ENCODE measurements around the gene TPSG1.
A peak's percentile ranks its signal among the peaks of the same experiment; 100 is the strongest.
"Not testable (repeated sequence)": the region's sequence is repeated elsewhere in the genome, so short reads cannot be mapped to it uniquely, and the experiment has no call there.

Gene TPSG1

GRCh38 chr16:1193143-1193824 lies 31.8 kb downstream of the TPSG1 start:
- H3K4me3 ChIP-seq (ENCODE audit: low read length in 2 of 2), result no peak overlapping the region
- peak overlapping the region in 1 of 2 donors; percentile 6 for H3K9ac ChIP-seq (ENCODE audit: low read length in 2 of 2)
- peaks cover 2 to 3% of the 10 kb centered on the region in 2 donors for H3K36me3 ChIP-seq (ENCODE audit: control insufficient read depth in 2 of 2, insufficient read depth in 2 of 2, low read length in 2 of 2)
- H3K4me1 ChIP-seq (ENCODE audit: control insufficient read depth, insufficient read depth, low read length), result peaks cover 34% of the 10 kb centered on the region
- no peaks in the 10 kb centered on the region for H3K9me3 ChIP-seq (ENCODE audit: control insufficient read depth in 2 of 2, low read length in 2 of 2)
- no peaks in the 10 kb centered on the region for H3K27me3 ChIP-seq (ENCODE audit: control insufficient read depth in 1 of 2, insufficient read depth in 2 of 2, low read length in 2 of 2)
- peak overlapping the region; percentile 85 for H3K27ac ChIP-seq (ENCODE audit: low read length)

DNA sequence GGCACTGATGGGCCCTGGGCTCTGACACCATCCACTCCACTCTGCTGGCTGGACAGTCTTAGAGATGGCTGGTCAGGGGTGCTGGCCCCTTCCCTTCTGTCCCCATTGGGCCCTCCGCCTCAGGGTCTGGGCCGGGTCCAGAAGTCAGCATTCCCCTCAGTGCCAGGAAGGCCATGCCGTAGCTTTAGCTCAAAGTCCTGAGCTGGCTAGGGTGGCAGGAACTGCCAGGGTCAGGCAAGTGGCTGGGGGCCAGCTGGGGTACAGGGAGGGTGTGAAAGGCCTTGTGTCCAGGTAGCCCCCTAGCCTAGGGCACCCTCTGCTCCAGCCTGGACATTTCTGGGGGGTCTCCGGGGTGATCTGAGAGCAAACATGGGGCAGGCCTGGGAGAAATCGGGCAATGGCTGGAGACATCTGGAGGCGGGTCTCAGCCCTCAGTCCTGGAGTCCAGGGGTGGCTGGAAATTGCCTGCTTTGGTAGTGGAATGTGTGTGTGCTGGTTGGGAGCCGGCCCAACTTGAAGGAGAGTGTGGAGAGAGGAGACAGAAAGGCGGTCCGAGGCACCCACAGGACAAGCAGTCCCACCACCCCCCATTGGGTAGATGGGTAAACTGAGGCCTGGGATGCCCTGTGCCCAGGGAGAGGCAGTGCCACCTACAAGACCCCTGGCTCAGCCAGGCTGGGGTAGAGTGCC lies 32.5 kb downstream of the TPSG1 start:
- no peak overlapping the region for H3K4me3 ChIP-seq (ENCODE audit: low read length in 2 of 2)
- H3K4me1 ChIP-seq (ENCODE audit: control insufficient read depth, insufficient read depth, low read length), result peaks cover 34% of the 10 kb centered on the region
- peaks cover 2 to 3% of the 10 kb centered on the region in 2 donors for H3K36me3 ChIP-seq (ENCODE audit: control insufficient read depth in 2 of 2, insufficient read depth in 2 of 2, low read length in 2 of 2)
- peak overlapping the region; percentile 15 to 21 for H3K9ac ChIP-seq (ENCODE audit: low read length in 2 of 2)
- H3K9me3 ChIP-seq (ENCODE audit: control insufficient read depth in 2 of 2, low read length in 2 of 2), result no peaks in the 10 kb centered on the region
- no peaks in the 10 kb centered on the region for H3K27me3 ChIP-seq (ENCODE audit: control insufficient read depth in 1 of 2, insufficient read depth in 2 of 2, low read length in 2 of 2)
- peak overlapping the region; percentile 85 for H3K27ac ChIP-seq (ENCODE audit: low read length)

- not testable (repeated sequence) for H3K27me3 ChIP-seq (ENCODE audit: control insufficient read depth in 1 of 2, insufficient read depth in 2 of 2, low read length in 2 of 2)
Measured at GRCh38 chr16:1190789-1191188, 34.3 kb downstream of the TPSG1 start.

GRCh38 chr16:1189455-1189854 lies 35.6 kb downstream of the TPSG1 start:
- Histone ChIP-seq H3K9ac (ENCODE audit: low read length in 2 of 2) (no peak overlapping the region), H3K27ac (ENCODE audit: low read length) (no peak overlapping the region), H3K4me1 (ENCODE audit: control insufficient read depth, insufficient read depth, low read length) (peaks cover 31% of the 10 kb centered on the region), H3K36me3 (ENCODE audit: control insufficient read depth in 2 of 2, insufficient read depth in 2 of 2, low read length in 2 of 2) (peaks cover 0 to 6% of the 10 kb centered on the region in 2 donors), H3K27me3 (ENCODE audit: control insufficient read depth in 1 of 2, insufficient read depth in 2 of 2, low read length in 2 of 2) (no peaks in the 10 kb centered on the region), H3K4me3 (ENCODE audit: low read length in 2 of 2) (no peak overlapping the region), H3K9me3 (ENCODE audit: control insufficient read depth in 2 of 2, low read length in 2 of 2) (no peaks in the 10 kb centered on the region)

More at GRCh38 chr16:1190789-1191188, 34.3 kb downstream of the TPSG1 start:
- H3K36me3 ChIP-seq (ENCODE audit: control insufficient read depth in 2 of 2, insufficient read depth in 2 of 2, low read length in 2 of 2); H3K4me3 ChIP-seq (ENCODE audit: low read length in 2 of 2); H3K9ac ChIP-seq (ENCODE audit: low read length in 2 of 2); H3K9me3 ChIP-seq (ENCODE audit: control insufficient read depth in 2 of 2, low read length in 2 of 2); H3K27ac ChIP-seq (ENCODE audit: low read length): not testable (repeated sequence)
- peaks cover 30% of the 10 kb centered on the region for H3K4me1 ChIP-seq (ENCODE audit: control insufficient read depth, insufficient read depth, low read length)

DNA sequence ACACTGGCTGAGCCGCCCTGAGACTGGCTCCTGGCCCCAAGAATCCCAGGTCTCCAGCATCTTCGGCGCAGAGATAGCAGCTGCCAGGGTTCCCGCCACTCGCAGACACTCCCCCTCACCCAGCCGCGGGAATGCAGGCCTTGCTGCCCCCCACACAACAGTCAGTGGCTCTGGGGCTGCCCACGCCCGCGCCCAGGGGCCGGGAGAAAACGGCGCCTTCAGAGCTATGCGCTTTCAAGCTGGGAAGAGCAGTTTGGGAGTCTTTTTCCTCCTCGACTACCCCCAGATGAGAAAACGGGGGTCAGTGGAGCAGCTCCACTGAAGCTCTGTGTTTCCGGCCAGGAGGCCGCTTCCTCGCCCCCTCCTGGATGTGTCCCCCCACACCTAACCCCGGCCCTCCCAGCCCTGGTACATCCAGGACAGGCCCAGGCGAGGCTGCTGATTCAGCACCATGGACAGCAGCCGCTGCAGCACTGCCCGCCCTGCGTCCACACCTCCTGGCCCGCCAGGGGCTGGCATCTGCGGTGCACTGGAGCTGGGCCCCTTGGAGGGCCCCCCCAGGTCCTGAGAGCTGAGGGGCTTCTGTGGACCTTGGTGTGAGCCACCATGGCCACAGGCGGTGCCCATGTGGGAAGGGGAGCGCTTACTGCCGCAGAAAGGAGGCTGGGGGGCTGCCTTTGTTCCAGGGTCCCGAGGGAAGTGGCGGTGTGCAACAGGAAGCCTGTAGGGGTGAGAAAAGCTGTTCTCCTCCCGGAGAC lies 36.5 kb downstream of the TPSG1 start:
- H3K27ac ChIP-seq (ENCODE audit: low read length), result no peak overlapping the region
- H3K9me3 ChIP-seq (ENCODE audit: control insufficient read depth in 2 of 2, low read length in 2 of 2), result no peaks in the 10 kb centered on the region
- H3K4me1 ChIP-seq (ENCODE audit: control insufficient read depth, insufficient read depth, low read length), result peaks cover 31% of the 10 kb centered on the region
- H3K4me3 ChIP-seq (ENCODE audit: low read length in 2 of 2), result no peak overlapping the region
- no peaks in the 10 kb centered on the region for H3K27me3 ChIP-seq (ENCODE audit: control insufficient read depth in 1 of 2, insufficient read depth in 2 of 2, low read length in 2 of 2)
- H3K36me3 ChIP-seq (ENCODE audit: control insufficient read depth in 2 of 2, insufficient read depth in 2 of 2, low read length in 2 of 2), result peaks cover 0 to 6% of the 10 kb centered on the region in 2 donors
- H3K9ac ChIP-seq (ENCODE audit: low read length in 2 of 2), result no peak overlapping the region

GRCh38 chr16:1185460-1186207 lies 39.4 kb downstream of the TPSG1 start:
- peaks cover 42% of the 10 kb centered on the region for H3K4me1 ChIP-seq (ENCODE audit: control insufficient read depth, insufficient read depth, low read length)
- peak overlapping the region; percentile 96 for H3K27ac ChIP-seq (ENCODE audit: low read length)
- H3K36me3 ChIP-seq (ENCODE audit: control insufficient read depth in 2 of 2, insufficient read depth in 2 of 2, low read length in 2 of 2); H3K27me3 ChIP-seq (ENCODE audit: control insufficient read depth in 1 of 2, insufficient read depth in 2 of 2, low read length in 2 of 2); H3K9ac ChIP-seq (ENCODE audit: low read length in 2 of 2); H3K4me3 ChIP-seq (ENCODE audit: low read length in 2 of 2); H3K9me3 ChIP-seq (ENCODE audit: control insufficient read depth in 2 of 2, low read length in 2 of 2): not testable (repeated sequence)

DNA sequence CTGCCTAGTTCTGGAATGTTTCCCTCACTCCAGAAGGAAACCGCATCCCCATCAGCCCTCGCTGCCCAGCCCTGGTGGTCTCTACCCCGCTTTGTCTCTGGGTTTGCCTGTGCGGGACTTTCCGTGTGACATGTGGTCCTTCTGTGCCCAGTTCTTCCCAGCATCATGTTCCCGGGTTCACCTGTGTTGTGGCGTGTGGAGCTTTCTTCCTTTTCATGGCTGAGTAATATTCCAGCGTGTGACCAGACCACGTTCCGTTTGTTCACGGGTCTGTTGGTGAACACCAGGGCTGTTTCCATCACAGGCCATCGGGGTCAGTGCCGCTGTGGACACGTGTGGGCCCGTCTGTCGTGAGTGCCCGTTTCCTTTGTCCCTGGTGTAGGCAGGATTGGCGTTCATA lies 40.1 kb downstream of the TPSG1 start:
- H3K4me1 ChIP-seq (ENCODE audit: control insufficient read depth, insufficient read depth, low read length), result peaks cover 48% of the 10 kb centered on the region
- H3K9me3 ChIP-seq (ENCODE audit: control insufficient read depth in 2 of 2, low read length in 2 of 2), result no peaks in the 10 kb centered on the region
- H3K9ac ChIP-seq (ENCODE audit: low read length in 2 of 2), result no peak overlapping the region
- peak overlapping the region; percentile 96 for H3K27ac ChIP-seq (ENCODE audit: low read length)
- peaks cover 0 to 6% of the 10 kb centered on the region in 2 donors for H3K36me3 ChIP-seq (ENCODE audit: control insufficient read depth in 2 of 2, insufficient read depth in 2 of 2, low read length in 2 of 2)
- H3K4me3 ChIP-seq (ENCODE audit: low read length in 2 of 2), result no peak overlapping the region
- no peaks in the 10 kb centered on the region for H3K27me3 ChIP-seq (ENCODE audit: control insufficient read depth in 1 of 2, insufficient read depth in 2 of 2, low read length in 2 of 2)

- Histone ChIP-seq H3K4me1 (ENCODE audit: control insufficient read depth, insufficient read depth, low read length) (peaks cover 49% of the 10 kb centered on the region), H3K27ac (ENCODE audit: low read length) (peak overlapping the region; percentile 96), H3K36me3 (ENCODE audit: control insufficient read depth in 2 of 2, insufficient read depth in 2 of 2, low read length in 2 of 2) (peaks cover 0 to 6% of the 10 kb centered on the region in 2 donors), H3K9me3 (ENCODE audit: control insufficient read depth in 2 of 2, low read length in 2 of 2) (no peaks in the 10 kb centered on the region), H3K4me3 (ENCODE audit: low read length in 2 of 2) (no peak overlapping the region), H3K9ac (ENCODE audit: low read length in 2 of 2) (no peak overlapping the region), H3K27me3 (ENCODE audit: control insufficient read depth in 1 of 2, insufficient read depth in 2 of 2, low read length in 2 of 2) (no peaks in the 10 kb centered on the region)
Measured at GRCh38 chr16:1184156-1184868, 40.8 kb downstream of the TPSG1 start.

DNA sequence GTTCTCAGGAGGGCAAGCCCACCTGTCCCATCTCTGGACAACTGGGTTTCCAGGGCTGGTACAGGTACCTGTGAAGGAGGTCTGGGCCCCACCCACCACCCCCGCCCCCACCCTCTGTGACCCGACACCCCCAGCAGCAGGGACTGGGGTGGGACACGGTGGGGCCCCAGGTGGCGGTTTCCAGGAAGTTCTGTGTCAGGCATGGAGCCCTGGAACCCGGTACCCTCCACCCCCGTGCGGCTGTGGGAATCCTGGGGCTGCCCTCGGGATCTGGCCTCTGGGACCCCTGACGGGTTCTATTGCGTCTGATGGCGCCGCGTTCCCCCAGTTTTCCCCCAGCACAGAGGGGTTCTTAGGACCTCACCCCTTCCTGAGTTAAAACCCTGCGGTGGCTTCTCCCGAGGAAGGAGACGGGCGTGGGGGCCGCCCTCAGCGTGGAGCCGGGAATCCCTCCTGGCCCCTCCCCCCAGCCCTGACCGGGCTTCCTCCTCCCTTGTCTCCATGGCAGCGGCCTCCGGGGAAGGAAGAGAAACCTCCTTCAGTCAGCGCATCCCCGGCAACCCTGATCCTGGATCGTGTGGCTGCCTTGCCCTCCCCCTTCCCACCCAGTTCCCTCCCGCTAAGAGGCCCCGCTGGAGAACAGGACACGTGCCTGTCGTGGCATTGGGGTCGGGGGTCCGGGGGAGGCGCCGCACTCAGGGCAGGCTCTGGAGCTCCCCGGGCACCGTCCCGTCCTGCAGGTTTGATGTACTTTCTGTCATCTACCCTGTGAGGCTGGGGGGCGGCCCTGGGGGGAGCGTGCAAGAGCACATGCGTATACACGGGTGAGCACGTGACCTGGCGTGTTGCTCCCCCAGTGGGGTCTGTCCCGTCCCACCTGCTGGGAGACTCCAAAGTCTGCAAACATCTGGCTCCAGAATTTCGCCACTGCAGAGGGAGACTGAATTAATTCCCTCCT lies 41.8 kb downstream of the TPSG1 start:
- peak overlapping the region in 1 of 2 donors; percentile 52 for H3K4me3 ChIP-seq (ENCODE audit: low read length in 2 of 2)
- no peaks in the 10 kb centered on the region for H3K9me3 ChIP-seq (ENCODE audit: control insufficient read depth in 2 of 2, low read length in 2 of 2)
- peak overlapping the region; percentile 29 to 58 for H3K9ac ChIP-seq (ENCODE audit: low read length in 2 of 2)
- H3K27ac ChIP-seq (ENCODE audit: low read length), result peak overlapping the region; percentile 96
- H3K36me3 ChIP-seq (ENCODE audit: control insufficient read depth in 2 of 2, insufficient read depth in 2 of 2, low read length in 2 of 2), result peaks cover 0 to 6% of the 10 kb centered on the region in 2 donors
- H3K4me1 ChIP-seq (ENCODE audit: control insufficient read depth, insufficient read depth, low read length), result peaks cover 58% of the 10 kb centered on the region
- H3K27me3 ChIP-seq (ENCODE audit: control insufficient read depth in 1 of 2, insufficient read depth in 2 of 2, low read length in 2 of 2), result no peaks in the 10 kb centered on the region

Data from stomach smooth muscle (tissue), 2 donors.